Islet precursor cell (in vitro differentiated cells): Measurements from ENCODE around the gene SAMD7.
A peak's percentile ranks its signal among the peaks of the same experiment; 100 is the strongest.

Experiments
- DNase-seq: peaks from one replicate; pipeline ENCODE4 v3.0.0-alpha.2; 2018

Gene SAMD7

GRCh38 chr3:169966951-169967915, 55.9 kb downstream of the SAMD7 start:
- DNase-seq = peak; percentile 86

GRCh38 chr3:169968224-169968885, 57.0 kb downstream of the SAMD7 start:
- DNase-seq = no peak

GRCh38 chr3:169969174-169970095, 58.1 kb downstream of the SAMD7 start:
- DNase-seq = no peak

- no peak for DNase-seq
These were observed 59.5 kb downstream of the SAMD7 start for GRCh38 chr3:169970847-169971246.

DNA sequence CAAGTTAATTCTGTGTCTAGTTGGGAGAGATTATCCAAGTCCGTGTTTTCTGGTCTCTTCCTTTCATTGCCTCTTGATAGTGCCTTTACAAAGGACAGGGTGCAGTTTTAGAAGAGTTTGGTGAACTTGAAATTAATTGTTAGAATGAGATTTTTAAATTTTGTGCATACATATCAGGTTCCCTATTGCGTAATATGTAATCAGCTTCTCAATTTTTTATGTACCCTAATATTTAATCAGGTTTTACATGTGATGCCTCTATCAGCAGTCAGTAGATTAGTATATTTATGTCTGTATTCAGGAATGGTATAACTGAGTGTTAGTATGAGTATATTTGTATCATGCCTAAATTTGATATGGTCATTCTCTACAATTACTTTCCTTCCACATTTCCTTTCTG, 60.1 kb downstream of the SAMD7 start:
- no peak for DNase-seq

DNA sequence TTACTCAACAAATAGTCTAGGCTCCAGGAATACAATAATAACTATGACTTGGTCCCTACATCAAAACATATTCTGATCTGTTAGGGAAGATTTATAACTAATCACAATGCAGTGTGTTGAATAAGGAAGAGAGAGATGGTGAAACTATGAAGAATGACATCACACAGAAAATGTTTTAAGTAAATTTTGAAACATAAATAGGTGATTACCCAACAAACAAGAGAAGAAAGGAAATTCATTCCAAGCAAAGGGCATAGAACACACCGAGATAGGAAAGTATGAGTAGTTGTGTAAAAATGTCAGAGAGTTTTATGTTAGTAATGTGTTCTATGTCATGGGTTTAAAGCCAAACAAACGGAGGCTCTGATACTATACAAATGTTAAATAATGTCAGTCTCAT, 68.7 kb downstream of the SAMD7 start:
- no peak for DNase-seq

DNA sequence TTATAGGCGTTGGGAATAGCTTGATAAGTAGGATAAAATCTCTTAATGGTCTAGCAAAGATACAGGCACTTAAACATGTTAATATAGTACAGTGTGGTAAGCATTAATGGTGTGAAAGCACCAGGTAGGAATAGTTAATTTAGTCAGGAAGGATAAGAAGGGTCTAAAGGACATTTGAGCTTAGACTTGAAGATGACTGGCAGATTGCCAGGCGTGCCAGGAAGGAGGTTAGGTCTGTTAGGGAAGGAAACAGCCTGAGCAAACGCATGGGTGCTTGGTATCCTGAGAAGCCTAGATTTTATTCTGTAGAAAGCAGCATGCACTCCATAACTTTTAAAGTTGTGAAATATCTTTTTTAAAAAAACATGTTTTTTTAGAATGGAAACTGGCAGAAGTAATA, 72.9 kb downstream of the SAMD7 start:
- DNase-seq = no peak
